Hepatocyte (in vitro differentiated cells): ENCODE data around the gene MYADML2.

Source experiments
- EZH2phosphoT487 ChIP-seq: fragments of 200-600 bp; sonication (generic); IDR thresholded peaks from one replicate; pipeline ENCODE4 v1.6.1; 2018; ENCODE audit warnings: antibody characterized with exemption, mild to moderate bottlenecking, low read depth, moderate library complexity; ENCODE audit not compliant: unreplicated experiment, severe bottlenecking
- TF ChIP-seq, protein P1 (sequence below): fragments of 200-600 bp; sonication (generic); IDR thresholded peaks from 2 replicates; pipeline ENCODE4 v1.5.1; 2016; ENCODE audit warnings: antibody characterized with exemption, mild to moderate bottlenecking; ENCODE audit not compliant: poor library complexity

DNA sequence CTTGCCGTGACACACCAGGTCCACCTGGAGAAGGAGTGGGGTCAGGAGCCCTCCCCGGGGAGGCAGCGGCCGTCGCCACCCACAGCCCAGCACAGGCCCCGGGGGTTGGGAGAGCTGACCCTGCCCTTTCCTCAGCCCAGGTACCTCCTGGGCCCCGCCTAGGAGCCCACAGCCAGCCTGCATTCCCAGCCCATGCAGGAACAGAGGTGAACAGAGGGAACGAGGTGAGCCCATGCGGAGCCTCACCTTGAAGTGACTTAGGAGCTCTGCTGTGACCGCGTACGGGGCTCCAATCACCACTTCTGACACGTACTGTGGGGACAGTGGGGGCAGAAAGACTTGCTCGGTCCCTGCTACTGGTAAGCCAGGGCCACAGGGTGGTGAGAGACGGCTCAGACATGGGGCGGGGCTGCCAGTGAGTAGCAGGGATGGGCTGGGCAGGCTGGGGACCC is 41.6 kb downstream of the MYADML2 start:
- TF ChIP-seq, protein P1, sequence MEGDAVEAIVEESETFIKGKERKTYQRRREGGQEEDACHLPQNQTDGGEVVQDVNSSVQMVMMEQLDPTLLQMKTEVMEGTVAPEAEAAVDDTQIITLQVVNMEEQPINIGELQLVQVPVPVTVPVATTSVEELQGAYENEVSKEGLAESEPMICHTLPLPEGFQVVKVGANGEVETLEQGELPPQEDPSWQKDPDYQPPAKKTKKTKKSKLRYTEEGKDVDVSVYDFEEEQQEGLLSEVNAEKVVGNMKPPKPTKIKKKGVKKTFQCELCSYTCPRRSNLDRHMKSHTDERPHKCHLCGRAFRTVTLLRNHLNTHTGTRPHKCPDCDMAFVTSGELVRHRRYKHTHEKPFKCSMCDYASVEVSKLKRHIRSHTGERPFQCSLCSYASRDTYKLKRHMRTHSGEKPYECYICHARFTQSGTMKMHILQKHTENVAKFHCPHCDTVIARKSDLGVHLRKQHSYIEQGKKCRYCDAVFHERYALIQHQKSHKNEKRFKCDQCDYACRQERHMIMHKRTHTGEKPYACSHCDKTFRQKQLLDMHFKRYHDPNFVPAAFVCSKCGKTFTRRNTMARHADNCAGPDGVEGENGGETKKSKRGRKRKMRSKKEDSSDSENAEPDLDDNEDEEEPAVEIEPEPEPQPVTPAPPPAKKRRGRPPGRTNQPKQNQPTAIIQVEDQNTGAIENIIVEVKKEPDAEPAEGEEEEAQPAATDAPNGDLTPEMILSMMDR: no peak
- no peak for TF ChIP-seq EZH2phosphoT487
